ENCODE measurements around the gene RPP25L.

DNA sequence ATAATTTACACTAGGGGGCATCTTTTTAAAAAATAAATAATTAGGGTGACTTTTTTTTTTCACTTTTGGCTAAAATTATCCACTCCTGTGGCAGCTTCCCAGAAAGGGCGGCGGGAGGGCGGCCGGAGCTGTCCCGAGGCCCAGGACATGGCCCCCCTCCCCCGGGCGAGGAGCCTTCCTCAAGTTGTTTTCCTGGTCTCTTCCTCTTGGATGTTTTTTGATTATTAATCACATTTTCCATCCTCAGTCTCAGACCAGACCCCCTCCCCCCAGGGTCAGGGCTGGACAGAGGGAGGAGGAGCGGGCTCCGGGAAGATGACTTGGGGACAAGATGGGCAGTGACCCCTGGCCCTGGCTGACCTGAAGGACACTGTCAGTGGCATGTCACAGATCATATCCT, 17.7 kb downstream of the RPP25L start:
- no peak for TF ChIP-seq POLR2A (IDR thresholded peaks at IDR 0.05)
- TF ChIP-seq, protein P1, sequence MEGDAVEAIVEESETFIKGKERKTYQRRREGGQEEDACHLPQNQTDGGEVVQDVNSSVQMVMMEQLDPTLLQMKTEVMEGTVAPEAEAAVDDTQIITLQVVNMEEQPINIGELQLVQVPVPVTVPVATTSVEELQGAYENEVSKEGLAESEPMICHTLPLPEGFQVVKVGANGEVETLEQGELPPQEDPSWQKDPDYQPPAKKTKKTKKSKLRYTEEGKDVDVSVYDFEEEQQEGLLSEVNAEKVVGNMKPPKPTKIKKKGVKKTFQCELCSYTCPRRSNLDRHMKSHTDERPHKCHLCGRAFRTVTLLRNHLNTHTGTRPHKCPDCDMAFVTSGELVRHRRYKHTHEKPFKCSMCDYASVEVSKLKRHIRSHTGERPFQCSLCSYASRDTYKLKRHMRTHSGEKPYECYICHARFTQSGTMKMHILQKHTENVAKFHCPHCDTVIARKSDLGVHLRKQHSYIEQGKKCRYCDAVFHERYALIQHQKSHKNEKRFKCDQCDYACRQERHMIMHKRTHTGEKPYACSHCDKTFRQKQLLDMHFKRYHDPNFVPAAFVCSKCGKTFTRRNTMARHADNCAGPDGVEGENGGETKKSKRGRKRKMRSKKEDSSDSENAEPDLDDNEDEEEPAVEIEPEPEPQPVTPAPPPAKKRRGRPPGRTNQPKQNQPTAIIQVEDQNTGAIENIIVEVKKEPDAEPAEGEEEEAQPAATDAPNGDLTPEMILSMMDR (IDR thresholded peaks at IDR 0.05) = no peak
